NCI-H146 treated with DMSO at 0.1 percent for 48 hours (cell line): ENCODE data around the gene HAT1.

Source experiments
- DNase-seq: peaks from one replicate; lab custom pipeline; 2025; ENCODE audit not compliant: unreplicated experiment; lab: John Stamatoyannopoulos, UW

Gene HAT1

GRCh38 chr2:172021955-172022354 is 99.7 kb downstream of the HAT1 start:
- no peak for DNase-seq

GRCh38 chr2:172031536-172031935 is 109.3 kb downstream of the HAT1 start:
- DNase-seq = no peak
